Chondrocyte (in vitro differentiated cells): ENCODE results near the gene PIKFYVE. TPM values are rescaled to one million over a fixed set of nuclear protein-coding genes. Genes with fewer than 3 reads are reported as not detected.

Source experiments
- DNase-seq: peaks from one replicate; pipeline ENCODE4 v3.0.0; 2021; ENCODE audit warnings: mixed read lengths, low spot score
- H3K27ac Mint-ChIP-seq: one replicate; pipeline ENCODE4 v1.8.0; 2021; ENCODE audit warnings: mild to moderate bottlenecking, moderate library complexity, mixed read lengths; ENCODE audit not compliant: unreplicated experiment
- H3K27me3 Mint-ChIP-seq: 2 replicates; pipeline ENCODE4 v1.8.0; 2021; ENCODE audit warnings: low read depth, mixed read lengths
- H3K36me3 Mint-ChIP-seq: 2 replicates; pipeline ENCODE4 v1.8.0; 2021; ENCODE audit warnings: low read depth, mixed read lengths
- H3K4me1 Mint-ChIP-seq: 2 replicates; pipeline ENCODE4 v1.8.0; 2021; ENCODE audit warnings: low read depth, mild to moderate bottlenecking, mixed read lengths
- H3K4me3 Mint-ChIP-seq: one replicate; pipeline ENCODE4 v1.8.0; 2021; ENCODE audit warnings: mild to moderate bottlenecking, moderate library complexity, mixed read lengths; ENCODE audit not compliant: unreplicated experiment
- H3K9me3 Mint-ChIP-seq: 2 replicates; pipeline ENCODE4 v1.8.0; 2021; ENCODE audit warnings: low read depth, mixed read lengths
- CTCF ChIP-seq: fragments of 200-600 bp; sonication (generic); IDR thresholded peaks from 2 replicates; pipeline ENCODE4 v1.5.0; 2021; ENCODE audit warnings: antibody characterized with exemption, mild to moderate bottlenecking, moderate library complexity
- total RNA-seq: library from RNA; stranded (reverse); gene quantifications from 3 replicates; pipeline ENCODE4 v1.2.1, GENCODE V29; 2021

PIKFYVE gene
- total RNA-seq, 1 donor from 2014 or later, result 24.7 TPM

DNA sequence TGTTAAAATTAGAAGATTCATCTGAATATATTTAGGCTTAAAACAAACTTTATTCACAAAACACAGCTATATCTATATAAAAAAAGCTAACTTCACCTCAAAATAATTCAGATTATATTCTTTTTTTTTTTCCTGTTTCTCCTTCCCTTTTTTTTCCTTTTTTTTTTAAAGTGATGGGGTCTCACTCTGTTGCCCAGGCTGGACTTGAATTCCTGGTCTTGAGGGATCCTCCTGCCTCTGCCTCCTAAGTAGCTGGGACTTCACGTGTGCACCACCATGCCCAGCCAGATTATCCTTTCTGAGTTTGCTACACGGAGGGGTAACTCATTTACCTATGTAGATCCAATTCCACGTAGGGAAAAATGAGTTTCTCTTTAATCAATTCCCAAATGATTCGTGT, 15.0 kb upstream of the PIKFYVE start:
- Mint-ChIP-seq H3K27ac (no peak overlapping the region), H3K4me3 (no peak overlapping the region), H3K36me3 (peaks cover 24% of the 10 kb centered on the region), H3K4me1 (peaks cover 24% of the 10 kb centered on the region), H3K9me3 (no peaks in the 10 kb centered on the region), H3K27me3 (no peaks in the 10 kb centered on the region)
- no peak for TF ChIP-seq CTCF
- DNase-seq, result no peak

GRCh38 chr2:208252716-208253492, 13.2 kb upstream of the PIKFYVE start:
- Mint-ChIP-seq H3K27me3 (no peaks in the 10 kb centered on the region), H3K4me3 (peak overlapping the region; percentile 95), H3K4me1 (peaks cover 24% of the 10 kb centered on the region), H3K36me3 (peaks cover 16% of the 10 kb centered on the region), H3K9me3 (no peaks in the 10 kb centered on the region), H3K27ac (peak overlapping the region; percentile 95)
- DNase-seq, result no peak
- no peak for TF ChIP-seq CTCF

DNA sequence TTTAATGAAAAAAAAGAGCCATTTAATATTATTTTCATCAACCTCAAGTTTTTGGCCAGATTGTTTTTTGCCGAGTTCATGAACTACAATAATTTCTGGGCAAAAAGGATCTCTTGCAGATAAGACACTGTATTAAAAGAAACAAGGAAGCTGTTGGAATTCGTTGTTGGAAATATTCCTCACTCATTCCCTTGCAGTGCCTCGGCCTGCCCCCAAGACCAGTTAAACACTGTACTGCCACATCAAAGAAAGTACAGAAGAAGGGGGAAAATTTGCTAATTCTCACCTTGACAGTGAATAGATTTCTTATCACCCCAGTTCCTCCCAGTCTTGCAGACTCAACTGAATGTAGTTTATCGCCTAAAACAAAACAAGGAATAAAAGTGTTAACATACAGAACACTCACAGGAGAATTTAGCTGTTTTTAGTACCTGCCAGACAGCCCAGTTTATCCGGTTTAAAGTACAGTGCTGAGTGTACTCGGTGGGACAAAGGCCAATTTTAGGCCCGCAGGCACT, 12.4 kb upstream of the PIKFYVE start:
- Mint-ChIP-seq H3K27me3 (no peaks in the 10 kb centered on the region), H3K4me1 (peaks cover 24% of the 10 kb centered on the region), H3K9me3 (no peaks in the 10 kb centered on the region), H3K36me3 (peaks cover 14% of the 10 kb centered on the region), H3K27ac (peak overlapping the region; percentile 95), H3K4me3 (peak overlapping the region; percentile 95)
- no peak for TF ChIP-seq CTCF
- no peak for DNase-seq

DNA sequence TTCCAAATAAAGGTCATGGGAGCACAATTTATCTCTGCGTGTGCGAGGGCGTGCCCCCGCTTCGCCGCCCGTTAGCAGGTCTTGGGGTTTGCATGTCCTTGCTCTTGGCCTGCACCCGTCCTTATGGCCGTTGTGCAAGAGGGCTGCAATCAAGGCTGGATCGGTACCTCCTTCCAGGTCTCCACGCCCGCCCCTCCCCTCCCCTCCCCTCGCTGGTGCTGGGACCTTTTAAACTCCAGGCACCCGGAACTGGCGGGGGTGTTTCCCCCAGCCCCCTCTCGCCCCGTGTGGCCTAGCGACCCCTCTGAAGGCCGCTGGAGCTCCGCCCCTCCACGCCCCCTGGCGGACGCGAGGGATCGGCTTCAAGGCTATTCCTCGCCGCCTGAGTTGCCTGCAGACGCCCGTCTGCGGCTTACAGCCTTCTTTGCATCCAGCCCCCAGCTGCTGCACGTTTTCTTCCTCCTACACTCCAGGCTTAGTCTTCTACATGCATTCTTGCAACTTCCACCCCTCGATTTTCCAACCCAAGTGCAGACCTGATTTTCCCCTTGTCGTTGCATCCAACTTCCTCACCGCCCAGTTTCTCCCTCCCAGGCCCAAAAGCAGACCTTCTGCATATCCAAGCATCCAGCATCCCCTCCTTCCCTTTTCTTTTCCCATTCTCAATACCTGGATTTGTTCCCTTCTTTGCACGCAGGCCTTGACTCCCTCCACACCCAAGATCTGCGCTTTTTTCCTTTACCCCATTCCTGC, 11.8 kb upstream of the PIKFYVE start:
- peak overlapping the region; percentile 95 for H3K27ac Mint-ChIP-seq
- H3K4me1 Mint-ChIP-seq, result peaks cover 24% of the 10 kb centered on the region
- TF ChIP-seq CTCF, result peak; percentile 93
- peaks cover 12% of the 10 kb centered on the region for H3K36me3 Mint-ChIP-seq
- no peaks in the 10 kb centered on the region for H3K9me3 Mint-ChIP-seq
- H3K27me3 Mint-ChIP-seq, result no peaks in the 10 kb centered on the region
- peak; percentile 94 for DNase-seq
- H3K4me3 Mint-ChIP-seq, result peak overlapping the region; percentile 95

DNA sequence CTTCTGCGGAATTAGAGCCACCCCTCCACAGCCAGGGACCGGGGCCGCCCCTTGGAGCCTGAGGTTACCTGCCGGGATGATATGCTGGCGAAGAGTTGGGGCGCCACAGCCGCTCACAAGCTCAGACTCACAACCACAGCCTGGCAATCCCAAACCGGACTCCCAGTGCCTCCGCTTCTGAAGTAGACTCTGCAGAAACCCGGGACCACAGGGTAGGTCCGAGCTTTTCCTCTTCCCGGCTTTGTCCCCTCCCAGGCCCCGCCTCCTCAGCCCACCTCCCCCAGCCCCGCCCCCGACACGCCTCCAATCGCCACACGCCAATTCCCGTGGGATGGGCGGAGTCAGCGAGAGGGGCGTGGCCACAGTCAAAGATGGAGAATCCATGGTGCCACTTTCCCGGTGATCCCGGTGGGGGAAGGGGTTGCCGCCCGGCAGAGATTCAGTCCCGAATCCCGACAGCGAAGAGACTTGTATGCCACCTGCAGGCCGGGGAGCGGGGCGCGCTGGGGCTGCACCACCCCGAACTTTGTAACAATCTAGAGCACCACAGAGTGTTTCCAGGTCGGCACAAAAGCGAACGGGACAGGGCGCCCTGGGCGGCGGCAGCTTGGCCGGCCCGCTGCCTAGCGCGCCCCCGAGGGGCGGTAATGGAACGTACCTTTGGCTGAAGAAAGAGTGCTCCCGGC, 11.0 kb upstream of the PIKFYVE start, which contains the start of gene IDH1:
IDH1 (minus strand) TSS at position 201 of the 686 bp plus-strand sequence. CDS start 3,520 bp downstream, outside the sequence.
- Mint-ChIP-seq H3K9me3 (no peaks in the 10 kb centered on the region), H3K4me3 (peak within 1 kb of the TSS; percentile 95), H3K4me1 (peaks cover 24% of the 10 kb centered on the region), H3K27ac (peak within 1 kb of the TSS; percentile 95), H3K27me3 (no peaks in the 10 kb centered on the region), H3K36me3 (peaks cover 6% of the 10 kb centered on the region)
- peak; percentile 97 for DNase-seq
- peak; percentile 79 for TF ChIP-seq CTCF
